Neural cell (in vitro differentiated cells): ENCODE results near the gene IMMP2L. TPM values are rescaled to one million over a fixed set of nuclear protein-coding genes. Genes with fewer than 3 reads are reported as not detected.

Experiments
- H2AFZ ChIP-seq: fragments of 200-600, 300-800 bp; sonication (generic), shearing (Covaris generic); 2 replicates; pipeline ENCODE4 v1.6.0; 2014; ENCODE audit warnings: low read depth, mild to moderate bottlenecking, antibody characterized with exemption, low read length, moderate library complexity
- H3F3A ChIP-seq: fragments of 200-600 bp; shearing (Covaris generic); 2 replicates; pipeline ENCODE4 v1.6.1; 2016; ENCODE audit warnings: mild to moderate bottlenecking, moderate library complexity, mixed read lengths, antibody characterized with exemption, low read length; ENCODE audit not compliant: insufficient read depth, poor library complexity, severe bottlenecking
- H3K27ac ChIP-seq: fragments of 200-600, 300-800 bp; sonication (generic), shearing (Covaris generic); 2 replicates; pipeline ENCODE4 v1.5.1; 2014; ENCODE audit warnings: mild to moderate bottlenecking, low read length, moderate library complexity
- H3K27me3 ChIP-seq: fragments of 300-800, 200-600 bp; sonication (generic), shearing (Covaris generic); 2 replicates; pipeline ENCODE4 v1.6.0; 2014; ENCODE audit warnings: mild to moderate bottlenecking, low read depth, low read length, moderate library complexity; ENCODE audit not compliant: insufficient read depth
- H3K36me3 ChIP-seq: fragments of 300-800, 200-600 bp; sonication (generic), shearing (Covaris generic); 2 replicates; pipeline ENCODE4 v1.5.1; 2014; ENCODE audit warnings: mild to moderate bottlenecking, antibody characterized with exemption, low read length, moderate library complexity; ENCODE audit not compliant: insufficient read depth
- H3K4me2 ChIP-seq: fragments of 300-800, 200-600 bp; sonication (generic), shearing (Covaris generic); 2 replicates; pipeline ENCODE4 v1.6.0; 2014; ENCODE audit warnings: mild to moderate bottlenecking, low read length
- H3K4me3 ChIP-seq: fragments of 300-800, 200-600 bp; sonication (generic), shearing (Covaris generic); 2 replicates; pipeline ENCODE4 v1.5.1; 2014; ENCODE audit warnings: mild to moderate bottlenecking, low read length, moderate library complexity
- H3K79me2 ChIP-seq: fragments of 200-600 bp; shearing (Covaris generic); replicated peaks from 2 replicates; pipeline ENCODE4 v1.6.0; 2014; ENCODE audit warnings: mild to moderate bottlenecking, low read length, moderate library complexity; ENCODE audit not compliant: insufficient read depth
- H3K9ac ChIP-seq: fragments of 300-800, 200-600 bp; sonication (generic), shearing (Covaris generic); 2 replicates; pipeline ENCODE4 v1.6.1; 2016; ENCODE audit warnings: mild to moderate bottlenecking, low read length, mixed read lengths
- H3K9me2 ChIP-seq: fragments of 200-600 bp; shearing (Covaris generic); 2 replicates; pipeline ENCODE4 v1.6.1; 2016; ENCODE audit warnings: mild to moderate bottlenecking, low read length, mixed read lengths; ENCODE audit not compliant: insufficient read depth
- H3K9me3 ChIP-seq: fragments of 200-600, 300-800 bp; sonication (generic), shearing (Covaris generic); 2 replicates; pipeline ENCODE4 v1.6.1; 2016; ENCODE audit warnings: mild to moderate bottlenecking, mixed run types, low read length, moderate library complexity, mixed read lengths
- H4K20me1 ChIP-seq: fragments of 200-600 bp; shearing (Covaris generic); 2 replicates; pipeline ENCODE4 v1.6.1; 2016; ENCODE audit warnings: mild to moderate bottlenecking, mixed run types; ENCODE audit not compliant: insufficient read depth
- EP300 ChIP-seq: fragments of 450-650 bp; conservative IDR thresholded peaks from 2 replicates; pipeline ENCODE4 v1.6.1; 2014; ENCODE audit warnings: antibody characterized with exemption, mild to moderate bottlenecking, moderate library complexity; ENCODE audit not compliant: poor library complexity, severe bottlenecking
- MXI1 ChIP-seq: fragments of 450-650 bp; conservative IDR thresholded peaks from 2 replicates; pipeline ENCODE4 v1.6.1; 2014; ENCODE audit warnings: antibody characterized with exemption, mild to moderate bottlenecking; ENCODE audit not compliant: poor library complexity, severe bottlenecking
- POLR2AphosphoS5 ChIP-seq: IDR thresholded peaks from 2 replicates; pipeline ENCODE4 v1.6.1; 2012
- RAD21 ChIP-seq: fragments of 450-650 bp; conservative IDR thresholded peaks from 2 replicates; pipeline ENCODE4 v1.6.1; 2014; ENCODE audit warnings: antibody characterized with exemption, mild to moderate bottlenecking, moderate library complexity
- TAF1 ChIP-seq: IDR thresholded peaks from 2 replicates; pipeline ENCODE4 v1.6.1; 2012; ENCODE audit warnings: low read depth
- polyA plus RNA-seq: library from polyadenylated mRNA; depleted of rRNA; stranded (reverse); fragments of >200 nt; gene quantifications from 2 replicates; pipeline ENCODE4 v1.2.3, GENCODE V29; 2014
- TF ChIP-seq, protein P1 (sequence below): IDR thresholded peaks from 2 replicates; pipeline ENCODE4 v1.6.1; 2012; ENCODE audit warnings: borderline replicate concordance
- TF ChIP-seq, protein P2 (sequence below): fragments of 450-650 bp; IDR thresholded peaks from 2 replicates; pipeline ENCODE4 v1.5.1; 2014; ENCODE audit warnings: antibody characterized with exemption, mild to moderate bottlenecking, moderate library complexity; ENCODE audit not compliant: poor library complexity, severe bottlenecking

The IMMP2L gene
- polyA plus RNA-seq, 1 donor from 2014 or later = 9.7 TPM

DNA sequence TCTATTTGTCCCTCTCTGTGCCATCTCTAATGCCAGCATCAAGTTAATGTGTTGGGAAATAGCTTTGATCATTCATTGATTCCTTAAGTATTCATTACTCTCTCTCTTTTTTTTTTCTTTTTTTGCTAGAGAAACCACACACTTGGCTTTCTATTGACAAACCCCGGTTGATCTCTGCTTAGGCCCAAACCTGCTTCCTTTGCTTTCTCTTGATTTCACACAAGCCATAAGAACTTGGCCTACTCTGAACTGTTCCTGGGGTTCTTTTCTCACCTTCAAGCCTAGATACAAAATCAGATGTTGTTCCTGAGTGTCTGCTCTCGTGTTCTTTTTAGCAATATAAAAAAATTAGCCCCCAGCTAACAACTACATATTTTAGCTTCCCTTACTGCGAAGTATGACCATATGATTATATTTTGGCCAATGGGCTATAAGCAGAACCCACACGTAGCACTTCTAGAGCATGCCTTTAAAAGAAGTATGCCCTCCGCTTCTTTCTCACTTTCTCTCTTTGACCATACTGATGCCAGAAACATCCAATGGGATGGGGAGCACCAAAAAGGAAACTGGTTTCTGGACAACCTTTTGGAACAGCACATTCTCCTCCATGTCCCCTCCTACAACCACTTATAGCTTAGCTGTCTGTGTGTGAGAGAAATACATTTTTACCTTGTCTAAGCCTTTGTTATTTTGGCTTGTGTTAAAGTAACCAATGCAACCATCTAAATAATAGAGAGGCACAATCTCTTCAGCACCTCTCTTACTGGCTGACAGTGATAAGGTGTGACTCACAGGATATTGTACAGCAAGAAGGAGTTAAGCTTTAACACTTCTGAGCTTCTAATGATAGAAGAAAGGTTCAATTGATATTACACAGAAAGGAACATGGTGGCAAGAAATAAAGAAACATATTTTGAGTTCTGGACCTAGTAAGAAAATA, 568.0 kb downstream of the IMMP2L start:
- Histone ChIP-seq H3K36me3 (no peaks in the 10 kb centered on the region), H3K79me2 (no peaks in the 10 kb centered on the region), H3K4me2 (no peak overlapping the region), H2AFZ (no peak overlapping the region), H3K27ac (no peak overlapping the region), H3K9ac (no peak overlapping the region), H3K9me2 (no peaks in the 10 kb centered on the region), H3K27me3 (no peaks in the 10 kb centered on the region), H3K4me3 (no peak overlapping the region), H3K9me3 (no peaks in the 10 kb centered on the region), H3F3A (no peaks in the 10 kb centered on the region), H4K20me1 (no peaks in the 10 kb centered on the region)
- TF ChIP-seq EP300 = no peak

DNA sequence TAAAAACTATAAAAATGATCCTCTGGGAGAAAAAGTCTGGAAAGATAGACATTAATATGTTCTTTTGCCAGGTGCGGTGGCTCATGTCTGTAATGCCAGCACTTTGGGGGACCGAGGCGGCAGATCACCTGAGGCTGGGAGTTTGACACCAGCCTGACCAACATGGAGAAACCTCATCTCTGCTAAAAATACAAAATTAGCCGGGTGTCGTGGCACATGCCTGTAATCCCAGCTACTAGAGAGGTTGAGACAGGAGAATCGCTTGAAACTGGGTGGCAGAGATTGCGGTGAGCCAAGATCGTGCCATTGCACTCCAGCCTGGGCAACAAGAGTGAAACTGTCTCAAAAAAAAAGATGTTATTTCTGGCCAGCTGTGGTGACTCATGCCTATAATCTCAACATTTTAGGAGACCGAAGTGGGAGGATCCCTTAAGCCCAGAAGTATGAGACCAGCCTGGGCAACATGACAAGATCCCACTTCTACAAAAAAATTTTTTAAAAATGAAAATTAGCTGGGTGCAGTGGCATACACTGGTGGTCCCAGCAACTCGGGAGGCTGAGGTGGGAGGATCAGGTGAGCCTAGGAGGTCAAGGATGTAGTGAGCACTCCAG, 573.3 kb downstream of the IMMP2L start:
- Histone ChIP-seq H3K4me3 (no peak overlapping the region), H3K27ac (no peak overlapping the region), H3F3A (no peaks in the 10 kb centered on the region), H4K20me1 (no peaks in the 10 kb centered on the region), H3K79me2 (no peaks in the 10 kb centered on the region), H2AFZ (no peak overlapping the region), H3K27me3 (no peaks in the 10 kb centered on the region), H3K9ac (no peak overlapping the region), H3K36me3 (no peaks in the 10 kb centered on the region), H3K9me3 (no peaks in the 10 kb centered on the region), H3K9me2 (no peaks in the 10 kb centered on the region), H3K4me2 (no peak overlapping the region)
- TF ChIP-seq MXI1 (no peak), TAF1 (no peak), POLR2AphosphoS5 (no peak), RAD21 (no peak), EP300 (no peak)
- TF ChIP-seq, protein P1, sequence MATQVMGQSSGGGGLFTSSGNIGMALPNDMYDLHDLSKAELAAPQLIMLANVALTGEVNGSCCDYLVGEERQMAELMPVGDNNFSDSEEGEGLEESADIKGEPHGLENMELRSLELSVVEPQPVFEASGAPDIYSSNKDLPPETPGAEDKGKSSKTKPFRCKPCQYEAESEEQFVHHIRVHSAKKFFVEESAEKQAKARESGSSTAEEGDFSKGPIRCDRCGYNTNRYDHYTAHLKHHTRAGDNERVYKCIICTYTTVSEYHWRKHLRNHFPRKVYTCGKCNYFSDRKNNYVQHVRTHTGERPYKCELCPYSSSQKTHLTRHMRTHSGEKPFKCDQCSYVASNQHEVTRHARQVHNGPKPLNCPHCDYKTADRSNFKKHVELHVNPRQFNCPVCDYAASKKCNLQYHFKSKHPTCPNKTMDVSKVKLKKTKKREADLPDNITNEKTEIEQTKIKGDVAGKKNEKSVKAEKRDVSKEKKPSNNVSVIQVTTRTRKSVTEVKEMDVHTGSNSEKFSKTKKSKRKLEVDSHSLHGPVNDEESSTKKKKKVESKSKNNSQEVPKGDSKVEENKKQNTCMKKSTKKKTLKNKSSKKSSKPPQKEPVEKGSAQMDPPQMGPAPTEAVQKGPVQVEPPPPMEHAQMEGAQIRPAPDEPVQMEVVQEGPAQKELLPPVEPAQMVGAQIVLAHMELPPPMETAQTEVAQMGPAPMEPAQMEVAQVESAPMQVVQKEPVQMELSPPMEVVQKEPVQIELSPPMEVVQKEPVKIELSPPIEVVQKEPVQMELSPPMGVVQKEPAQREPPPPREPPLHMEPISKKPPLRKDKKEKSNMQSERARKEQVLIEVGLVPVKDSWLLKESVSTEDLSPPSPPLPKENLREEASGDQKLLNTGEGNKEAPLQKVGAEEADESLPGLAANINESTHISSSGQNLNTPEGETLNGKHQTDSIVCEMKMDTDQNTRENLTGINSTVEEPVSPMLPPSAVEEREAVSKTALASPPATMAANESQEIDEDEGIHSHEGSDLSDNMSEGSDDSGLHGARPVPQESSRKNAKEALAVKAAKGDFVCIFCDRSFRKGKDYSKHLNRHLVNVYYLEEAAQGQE = no peak
- TF ChIP-seq, protein P2, sequence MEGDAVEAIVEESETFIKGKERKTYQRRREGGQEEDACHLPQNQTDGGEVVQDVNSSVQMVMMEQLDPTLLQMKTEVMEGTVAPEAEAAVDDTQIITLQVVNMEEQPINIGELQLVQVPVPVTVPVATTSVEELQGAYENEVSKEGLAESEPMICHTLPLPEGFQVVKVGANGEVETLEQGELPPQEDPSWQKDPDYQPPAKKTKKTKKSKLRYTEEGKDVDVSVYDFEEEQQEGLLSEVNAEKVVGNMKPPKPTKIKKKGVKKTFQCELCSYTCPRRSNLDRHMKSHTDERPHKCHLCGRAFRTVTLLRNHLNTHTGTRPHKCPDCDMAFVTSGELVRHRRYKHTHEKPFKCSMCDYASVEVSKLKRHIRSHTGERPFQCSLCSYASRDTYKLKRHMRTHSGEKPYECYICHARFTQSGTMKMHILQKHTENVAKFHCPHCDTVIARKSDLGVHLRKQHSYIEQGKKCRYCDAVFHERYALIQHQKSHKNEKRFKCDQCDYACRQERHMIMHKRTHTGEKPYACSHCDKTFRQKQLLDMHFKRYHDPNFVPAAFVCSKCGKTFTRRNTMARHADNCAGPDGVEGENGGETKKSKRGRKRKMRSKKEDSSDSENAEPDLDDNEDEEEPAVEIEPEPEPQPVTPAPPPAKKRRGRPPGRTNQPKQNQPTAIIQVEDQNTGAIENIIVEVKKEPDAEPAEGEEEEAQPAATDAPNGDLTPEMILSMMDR = no peak
